GM12878 (cell line): Measurements from ENCODE around the gene SLC39A6. TPM values are rescaled to one million over a fixed set of nuclear protein-coding genes. Genes with fewer than 3 reads are reported as not detected.
"Not testable (repeated sequence)": the region's sequence is repeated elsewhere in the genome, so short reads cannot be mapped to it uniquely, and the experiment has no call there.

Experiments
- ATAC-seq: fragments of 200-7000 bp; cut with Tn5 transposase; 3 replicates; pipeline ENCODE4 v1.9.1; 2020; ENCODE audit warnings: mild to moderate bottlenecking, moderate library complexity
- BruUV-seq: library from RNA; stranded (reverse); fragments of 400-500 nt; replicated peaks from 2 replicates; lab custom pipeline; 2021; lab: Mats Ljungman, UMichigan
- CTCF ChIA-PET: fragments of 300-600 bp; sonication (Branson Sonifier 250); formaldehyde crosslinking; extraction: SDS; loops from one replicate; lab custom pipeline; 2021; ENCODE audit warnings: inconsistent platforms; lab: Yijun Ruan, JAX
- POLR2A ChIA-PET: fragments of 350-600 bp; formaldehyde crosslinking; extraction: SDS; loops from one replicate; lab custom pipeline; 2021; ENCODE audit warnings: inconsistent platforms; lab: Charles Lee
- RAD21 ChIA-PET: fragments of 300-600 bp; sonication (Branson Sonifier 250); formaldehyde crosslinking; loops from one replicate; lab custom pipeline; 2023; ENCODE audit warnings: antibody characterized with exemption; ENCODE audit not compliant: unreplicated experiment; lab: Charles Lee
- SMC1A ChIA-PET: fragments of 300-600 bp; sonication (Branson Sonifier 250); formaldehyde crosslinking; loops from one replicate; lab custom pipeline; 2023; ENCODE audit not compliant: unreplicated experiment, uncharacterized antibody; lab: Charles Lee
- DNase-seq: peaks from one replicate; pipeline ENCODE4 v3.0.0-alpha.2; 2011; ENCODE audit warnings: low read depth, low spot score
- FAIRE-seq: peaks from 3 replicates; lab custom pipeline; 2011; peaks lifted over from hg19 to GRCh38; lab: Jason Lieb, UNC
- H2AFZ ChIP-seq: 2 replicates; pipeline ENCODE4 v1.6.0; 2011; ENCODE audit warnings: low read depth, low read length, control low read depth; ENCODE audit not compliant: control insufficient read depth
- H3K27ac ChIP-seq: 2 replicates; pipeline ENCODE4 v1.5.1; 2011; ENCODE audit warnings: control low read depth; ENCODE audit not compliant: control insufficient read depth, insufficient read depth
- H3K27me3 ChIP-seq, 2 experiments: replicated peaks in 1 of 2; 2 replicates each; pipeline versions ENCODE4 v1.6.0 to v1.6.1; 2011; ENCODE audit warnings: low read length in 1 of 2; ENCODE audit not compliant: control insufficient read depth in 2 of 2, insufficient read depth in 2 of 2
- H3K36me3 ChIP-seq, 2 experiments: 2 replicates each; pipeline ENCODE4 v1.5.1; 2011; ENCODE audit warnings: low read length in 1 of 2; ENCODE audit not compliant: control insufficient read depth in 2 of 2, insufficient read depth in 2 of 2
- H3K4me1 ChIP-seq: 2 replicates; pipeline ENCODE4 v1.6.1; 2011; ENCODE audit warnings: mild to moderate bottlenecking, low read length, moderate library complexity, mixed read lengths; ENCODE audit not compliant: control insufficient read depth, insufficient read depth
- H3K4me2 ChIP-seq: 2 replicates; pipeline ENCODE4 v1.6.0; 2011; ENCODE audit warnings: control low read depth; ENCODE audit not compliant: control insufficient read depth, insufficient read depth
- H3K4me3 ChIP-seq: fragments of 200-600 bp; sonication (generic); 2 replicates; pipeline ENCODE4 v1.5.1; 2016
- H3K79me2 ChIP-seq: 2 replicates; pipeline ENCODE4 v1.6.0; 2011; ENCODE audit warnings: low read length; ENCODE audit not compliant: control insufficient read depth, insufficient read depth
- H3K9ac ChIP-seq: 2 replicates; pipeline ENCODE4 v1.8.0; 2011; ENCODE audit warnings: low read length, control low read depth, mixed read lengths; ENCODE audit not compliant: control insufficient read depth, insufficient read depth
- H3K9me3 ChIP-seq: replicated peaks from 3 replicates; pipeline ENCODE4 v1.5.1; 2011; ENCODE audit warnings: mild to moderate bottlenecking, low read length; ENCODE audit not compliant: control insufficient read depth, insufficient read depth
- H4K20me1 ChIP-seq: 2 replicates; pipeline ENCODE4 v1.6.0; 2011; ENCODE audit not compliant: control insufficient read depth, insufficient read depth
- CHD4 ChIP-seq: fragments of 200-600 bp; sonication (generic); IDR thresholded peaks from 2 replicates; pipeline ENCODE4 v1.6.1; 2016; ENCODE audit warnings: mild to moderate bottlenecking
- E2F4 ChIP-seq: IDR thresholded peaks from 2 replicates; pipeline ENCODE4 v1.6.1; 2012; ENCODE audit warnings: low read depth, low read length, improper control_type of control experiment
- JUNB ChIP-seq: IDR thresholded peaks from 2 replicates; pipeline ENCODE4 v1.6.1; 2016; ENCODE audit warnings: antibody characterized with exemption, mild to moderate bottlenecking
- RUNX3 ChIP-seq: IDR thresholded peaks from 2 replicates; pipeline ENCODE4 v1.6.1; 2012; ENCODE audit warnings: low read length, inconsistent platforms
- SMARCA5 ChIP-seq: fragments of 450-650 bp; IDR thresholded peaks from 2 replicates; pipeline ENCODE4 v1.6.1; 2017; ENCODE audit warnings: mild to moderate bottlenecking
- WGBS: methylation state at CpG from one replicate; pipeline ENCODE4 v1.1.6; 2016; ENCODE audit warnings: low lambda C conversion rate; ENCODE audit not compliant: insufficient replicate concordance, insufficient coverage; ENCODE audit errors: missing lambda C conversion rate; 5-methylcytosine and 5-hydroxymethylcytosine counted together
- in situ Hi-C: fragments of 300-500 bp; cut with MboI; formaldehyde crosslinking; loops from 9 replicates; pipeline ENCODE4 v1.14.3; 2018; ENCODE audit warnings: mixed read lengths
- intact Hi-C: fragments of 100-400 bp; cut with micrococcal nuclease; formaldehyde crosslinking; loops from one replicate; pipeline ENCODE4 v1.14.2; 2022; ENCODE audit not compliant: unreplicated experiment
- polyA plus RNA-seq, 11 experiments: library from polyadenylated mRNA; depleted of rRNA in 4 of 11; unstranded in 6 of 11; stranded (reverse) in 5 of 11; fragments of >200 nt; fragmentation: Nextera tagmentation in 4 of 11; fragmentation: Illumina TruSeq in 1 of 11; extraction: Ambion mirVana in 4 of 11; extraction: Trizol in 1 of 11; gene quantifications; 1 replicate in 1 of 11; 2 replicates in 10 of 11; pipeline versions ENCODE4 v1.2.1 to v1.2.3, GENCODE V29; 2011 to 2016; ENCODE audit warnings: inconsistent platforms in 2 of 11, missing spikeins in 2 of 11, low read depth in 1 of 11
- total RNA-seq, 4 experiments: library from RNA; depleted of rRNA in 3 of 4; stranded (reverse); fragments of >200 nt in 3 of 4; fragmentation: Illumina TruSeq in 1 of 4; extraction: Trizol in 1 of 4; gene quantifications; 2 replicates each; pipeline versions ENCODE4 v1.2.1 to v1.2.3, GENCODE V29; 2013 to 2021
- TF ChIP-seq, protein P1 (sequence below): IDR thresholded peaks from 2 replicates; pipeline ENCODE4 v1.6.1; 2012; ENCODE audit warnings: low read depth, low read length, improper control_type of control experiment

SLC39A6 gene
- total and polyA plus RNA-seq, 10 of the 15 experiments (the other 5 are each of a cell fraction or from before 2014, with no cell fraction given) = 12.4 to 65.9 (median 41.3) TPM

- ChIA-PET CTCF (interaction anchor here (0.6 to 2.3 kb wide), 5 partner anchors 9 to 765 kb away, joined by 3 to 12 read pairs (median 5); partner anchors contain the start of genes ELP2 and SLC39A6), SMC1A (interaction anchor here (0.7 to 1.4 kb wide), 4 partner anchors 12 to 165 kb away, joined by 3 to 8 read pairs (median 4); no protein-coding TSS in a partner anchor), POLR2A (interaction anchor here (0.6 to 1.2 kb wide), 2 partner anchors 9 to 13 kb away, joined by 4 to 7 read pairs; partner anchors contain the start of genes ELP2 and SLC39A6), RAD21 (no interaction called here)
- no peak overlapping the region for H3K4me2 ChIP-seq
- no peaks in the 10 kb centered on the region for H3K4me1 ChIP-seq
- no peaks in the 10 kb centered on the region for H4K20me1 ChIP-seq
- H3K27ac ChIP-seq = no peak overlapping the region
- no peaks in the 10 kb centered on the region for H3K27me3 ChIP-seq
- intact Hi-C loops = no loop called here
- ATAC-seq = no peak
- peaks cover 0 to 8% of the 10 kb centered on the region in 2 experiments; a peak in 3 of 4 replicates for H3K36me3 ChIP-seq
- H3K4me3 ChIP-seq = no peak overlapping the region
- no peak for FAIRE-seq
- no peak overlapping the region for H3K9ac ChIP-seq
- no TSS peak for BruUV-seq
- H3K79me2 ChIP-seq = no peaks in the 10 kb centered on the region
- 100% methylated on average over 3 of the region's 3 CpGs for WGBS
- no peak overlapping the region for H2AFZ ChIP-seq
- no peaks in the 10 kb centered on the region; the same call in 2 of the 3 replicates for H3K9me3 ChIP-seq
- in situ Hi-C loops = no loop called here
- DNase-seq = no peak
- no peak for TF ChIP-seq CHD4
- TF ChIP-seq, protein P1, sequence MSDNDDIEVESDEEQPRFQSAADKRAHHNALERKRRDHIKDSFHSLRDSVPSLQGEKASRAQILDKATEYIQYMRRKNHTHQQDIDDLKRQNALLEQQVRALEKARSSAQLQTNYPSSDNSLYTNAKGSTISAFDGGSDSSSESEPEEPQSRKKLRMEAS = no peak
- no peak for TF ChIP-seq SMARCA5
- no peak for TF ChIP-seq JUNB
- no peak for TF ChIP-seq RUNX3
- no peak for TF ChIP-seq E2F4
Measured at GRCh38 chr18:36120297-36120696, 8.8 kb downstream of the SLC39A6 start.

- RAD21 ChIA-PET, H3K4me2 ChIP-seq, H4K20me1 ChIP-seq, H3K79me2 ChIP-seq, SMC1A ChIA-PET, DNase-seq, ATAC-seq, POLR2A ChIA-PET, H3K9me3 ChIP-seq, H3K4me3 ChIP-seq, H3K9ac ChIP-seq, in situ Hi-C loops, H2AFZ ChIP-seq, FAIRE-seq, H3K27ac ChIP-seq, BruUV-seq, intact Hi-C loops, H3K27me3 ChIP-seq, CTCF ChIA-PET, H3K4me1 ChIP-seq: not testable (repeated sequence)
- 94% methylated on average over 11 of the region's 11 CpGs for WGBS
- peaks cover 0 to 19% of the 10 kb centered on the region in 2 experiments; a peak in 3 of 4 replicates for H3K36me3 ChIP-seq
Measured at GRCh38 chr18:36116771-36117170, 12.4 kb downstream of the SLC39A6 start.
